Trophoblast cell (in vitro differentiated cells and primary cell): ENCODE results near the gene ITGA5.
A peak's percentile ranks its signal among the peaks of the same experiment; 100 is the strongest.
"Not testable (repeated sequence)": the region's sequence is repeated elsewhere in the genome, so short reads cannot be mapped to it uniquely, and the experiment has no call there.

Experiments used
- DNase-seq, 2 donors: peaks; one replicate each; pipeline ENCODE4 v3.0.0-alpha.2; 2016
- H2AFZ ChIP-seq: 2 replicates; pipeline ENCODE4 v1.6.1; 2013; ENCODE audit warnings: low read length, moderate library complexity, mild to moderate bottlenecking; ENCODE audit not compliant: insufficient read depth, poor library complexity
- H2AK5ac ChIP-seq: 2 replicates; pipeline ENCODE4 v1.6.1; 2013; ENCODE audit warnings: mild to moderate bottlenecking, low read length
- H2BK120ac ChIP-seq: 2 replicates; pipeline ENCODE4 v1.6.1; 2013; ENCODE audit warnings: low read length, mild to moderate bottlenecking, moderate library complexity; ENCODE audit not compliant: insufficient read depth, poor library complexity
- H2BK12ac ChIP-seq: 2 replicates; pipeline ENCODE4 v1.6.1; 2013; ENCODE audit warnings: mild to moderate bottlenecking, low read length, moderate library complexity
- H2BK5ac ChIP-seq: 2 replicates; pipeline ENCODE4 v1.6.1; 2013; ENCODE audit warnings: low read length, low read depth, moderate library complexity, mild to moderate bottlenecking; ENCODE audit not compliant: poor library complexity
- H3K14ac ChIP-seq: 2 replicates; pipeline ENCODE4 v1.6.1; 2013; ENCODE audit warnings: mild to moderate bottlenecking, low read length
- H3K18ac ChIP-seq: 2 replicates; pipeline ENCODE4 v1.6.1; 2013; ENCODE audit warnings: mild to moderate bottlenecking, low read length
- H3K23ac ChIP-seq: 2 replicates; pipeline ENCODE4 v1.6.1; 2013; ENCODE audit warnings: low read length
- H3K27ac ChIP-seq: 2 replicates; pipeline ENCODE4 v1.5.1; 2013; ENCODE audit warnings: low read depth, mild to moderate bottlenecking, inconsistent platforms, low read length, moderate library complexity
- H3K27me3 ChIP-seq: 2 replicates; pipeline ENCODE4 v1.6.1; 2013; ENCODE audit warnings: inconsistent platforms, mild to moderate bottlenecking, low read length, moderate library complexity; ENCODE audit not compliant: insufficient read depth
- H3K36me3 ChIP-seq, 2 experiments: 1 replicate in 1 of 2; 2 replicates in 1 of 2; pipeline ENCODE4 v1.6.1; 2013; ENCODE audit warnings: low read length in 2 of 2, mild to moderate bottlenecking in 2 of 2, moderate library complexity in 1 of 2; ENCODE audit not compliant: insufficient read depth in 2 of 2, control insufficient read depth in 1 of 2
- H3K4ac ChIP-seq: 2 replicates; pipeline ENCODE4 v1.6.1; 2013; ENCODE audit warnings: low read depth, mild to moderate bottlenecking, low read length, moderate library complexity
- H3K4me1 ChIP-seq, 2 experiments: 1 replicate in 1 of 2; 2 replicates in 1 of 2; pipeline ENCODE4 v1.6.1; 2013; ENCODE audit warnings: low read length in 2 of 2, mild to moderate bottlenecking in 2 of 2, moderate library complexity in 1 of 2; ENCODE audit not compliant: insufficient read depth in 2 of 2, control insufficient read depth in 1 of 2
- H3K4me2 ChIP-seq: 2 replicates; pipeline ENCODE4 v1.6.1; 2013; ENCODE audit warnings: inconsistent platforms, mild to moderate bottlenecking, low read length, moderate library complexity
- H3K4me3 ChIP-seq: 2 replicates; pipeline ENCODE4 v1.5.1; 2013; ENCODE audit warnings: mild to moderate bottlenecking, low read depth, low read length, inconsistent platforms
- H3K79me1 ChIP-seq: one replicate; pipeline ENCODE4 v1.6.1; 2013; ENCODE audit warnings: low read length
- H3K79me2 ChIP-seq: 2 replicates; pipeline ENCODE4 v1.6.1; 2013; ENCODE audit warnings: low read length, mild to moderate bottlenecking; ENCODE audit not compliant: control insufficient read depth, insufficient read depth, poor library complexity
- H3K9ac ChIP-seq: 2 replicates; pipeline ENCODE4 v1.6.1; 2013; ENCODE audit warnings: mild to moderate bottlenecking, low read length
- H3K9me3 ChIP-seq: 2 replicates; pipeline ENCODE4 v1.6.1; 2013; ENCODE audit warnings: low read depth, mild to moderate bottlenecking, control low read depth, inconsistent platforms, low read length; ENCODE audit not compliant: insufficient read depth
- H4K12ac ChIP-seq: 2 replicates; pipeline ENCODE4 v1.6.1; 2013; ENCODE audit warnings: low read depth, mild to moderate bottlenecking, low read length, moderate library complexity
- H4K8ac ChIP-seq: 2 replicates; pipeline ENCODE4 v1.6.1; 2013; ENCODE audit warnings: low read depth, mild to moderate bottlenecking, low read length, moderate library complexity
- H4K91ac ChIP-seq: one replicate; pipeline ENCODE4 v1.6.1; 2013; ENCODE audit warnings: low read depth, mild to moderate bottlenecking, low read length, moderate library complexity
- WGBS: extraction: QIAGEN DNeasy Blood & Tissue Kit; methylation state at CpG from one replicate; pipeline ENCODE4 v1.1.7; 2013; ENCODE audit warnings: missing lambda C conversion rate; ENCODE audit not compliant: insufficient read length, insufficient coverage; ENCODE audit errors: extremely low coverage; 5-methylcytosine and 5-hydroxymethylcytosine counted together

Gene ITGA5

DNA sequence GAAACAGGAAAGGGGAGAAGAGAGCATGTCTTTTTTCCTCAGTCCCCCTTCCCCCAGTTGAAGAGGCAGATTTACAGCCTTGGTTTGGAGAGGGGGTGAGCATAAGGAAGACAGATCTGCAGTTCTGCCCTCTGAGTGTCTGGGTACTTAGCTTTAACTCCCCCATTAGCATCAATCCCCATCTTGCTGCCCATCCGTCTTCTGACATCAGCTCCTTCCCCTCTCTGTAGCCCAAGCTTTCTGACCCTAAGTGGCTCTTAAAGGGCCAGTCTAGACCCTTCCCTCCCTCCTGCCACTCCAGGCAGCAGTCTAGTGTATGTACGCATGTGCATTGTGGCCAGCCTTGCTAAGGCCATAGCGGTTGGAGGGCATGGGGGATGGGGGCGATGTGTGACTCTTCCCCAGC lies 62.1 kb downstream of the ITGA5 start:
- peaks cover 43 to 57% of the 10 kb centered on the region in 2 experiments for H3K4me1 ChIP-seq
- no peak overlapping the region for H3K23ac ChIP-seq
- H3K4me2 ChIP-seq = no peak overlapping the region
- no peaks in the 10 kb centered on the region for H3K27me3 ChIP-seq
- H2AK5ac ChIP-seq = peak overlapping the region; percentile 6
- peaks cover 3% of the 10 kb centered on the region for H3K79me2 ChIP-seq
- no peaks in the 10 kb centered on the region for H3K9me3 ChIP-seq
- H3K4me3 ChIP-seq = no peak overlapping the region
- H2AFZ ChIP-seq = no peak overlapping the region
- H3K18ac ChIP-seq = peak overlapping the region; percentile 26
- H2BK5ac ChIP-seq = no peak overlapping the region
- no peaks in the 10 kb centered on the region for H3K36me3 ChIP-seq
- H2BK120ac ChIP-seq = no peak overlapping the region
- H3K4ac ChIP-seq = no peak overlapping the region
- no peak for DNase-seq
- WGBS = no CpG with 5 or more reads among the region's 4 CpGs
- no peak overlapping the region for H4K12ac ChIP-seq
- no peak overlapping the region for H2BK12ac ChIP-seq
- peak overlapping the region; percentile 61 for H4K91ac ChIP-seq
- H3K27ac ChIP-seq = no peak overlapping the region
- H4K8ac ChIP-seq = peak overlapping the region; percentile 17
- no peak overlapping the region for H3K14ac ChIP-seq
- H3K9ac ChIP-seq = no peak overlapping the region
- H3K79me1 ChIP-seq = peaks cover 22% of the 10 kb centered on the region

DNA sequence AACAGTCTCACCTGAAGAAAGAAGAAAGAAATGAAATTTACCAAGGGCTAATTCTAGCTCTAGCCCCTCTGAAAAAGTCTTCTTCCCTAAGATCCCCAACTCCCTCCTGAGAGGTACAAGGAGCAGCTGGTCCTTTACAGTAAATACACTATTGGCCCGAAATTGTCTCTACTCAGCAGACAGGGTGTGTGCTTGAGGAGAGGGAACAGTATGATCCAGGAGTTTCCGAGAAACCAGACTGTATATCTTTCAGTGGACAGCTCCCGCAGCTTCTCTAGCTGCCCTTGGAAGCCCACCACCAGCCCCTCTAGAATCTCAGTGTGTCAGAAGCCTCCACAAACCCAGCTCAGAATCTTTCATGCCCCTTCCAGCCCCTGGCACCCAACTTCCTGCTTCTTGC lies 62.8 kb downstream of the ITGA5 start:
- no peak overlapping the region for H4K12ac ChIP-seq
- H3K4ac ChIP-seq = no peak overlapping the region
- H2BK5ac ChIP-seq = peak overlapping the region; percentile 44
- H2BK12ac ChIP-seq = peak overlapping the region; percentile 68
- H3K4me3 ChIP-seq = no peak overlapping the region
- H3K18ac ChIP-seq = no peak overlapping the region
- H3K4me1 ChIP-seq = peaks cover 45 to 60% of the 10 kb centered on the region in 2 experiments
- H2BK120ac ChIP-seq = no peak overlapping the region
- H3K9ac ChIP-seq = no peak overlapping the region
- peak overlapping the region; percentile 77 for H3K27ac ChIP-seq
- H4K8ac ChIP-seq = no peak overlapping the region
- H3K23ac ChIP-seq = no peak overlapping the region
- no peak overlapping the region for H3K14ac ChIP-seq
- peaks cover 3% of the 10 kb centered on the region for H3K79me2 ChIP-seq
- no CpG with 5 or more reads among the region's 3 CpGs for WGBS
- no peak overlapping the region for H2AFZ ChIP-seq
- peak overlapping the region; percentile 45 for H4K91ac ChIP-seq
- H3K9me3 ChIP-seq = no peaks in the 10 kb centered on the region
- H3K79me1 ChIP-seq = peaks cover 22% of the 10 kb centered on the region
- no peaks in the 10 kb centered on the region for H3K27me3 ChIP-seq
- H3K4me2 ChIP-seq = no peak overlapping the region
- no peak for DNase-seq
- peaks cover 0 to 1% of the 10 kb centered on the region in 2 experiments for H3K36me3 ChIP-seq
- peak overlapping the region; percentile 49 for H2AK5ac ChIP-seq

DNA sequence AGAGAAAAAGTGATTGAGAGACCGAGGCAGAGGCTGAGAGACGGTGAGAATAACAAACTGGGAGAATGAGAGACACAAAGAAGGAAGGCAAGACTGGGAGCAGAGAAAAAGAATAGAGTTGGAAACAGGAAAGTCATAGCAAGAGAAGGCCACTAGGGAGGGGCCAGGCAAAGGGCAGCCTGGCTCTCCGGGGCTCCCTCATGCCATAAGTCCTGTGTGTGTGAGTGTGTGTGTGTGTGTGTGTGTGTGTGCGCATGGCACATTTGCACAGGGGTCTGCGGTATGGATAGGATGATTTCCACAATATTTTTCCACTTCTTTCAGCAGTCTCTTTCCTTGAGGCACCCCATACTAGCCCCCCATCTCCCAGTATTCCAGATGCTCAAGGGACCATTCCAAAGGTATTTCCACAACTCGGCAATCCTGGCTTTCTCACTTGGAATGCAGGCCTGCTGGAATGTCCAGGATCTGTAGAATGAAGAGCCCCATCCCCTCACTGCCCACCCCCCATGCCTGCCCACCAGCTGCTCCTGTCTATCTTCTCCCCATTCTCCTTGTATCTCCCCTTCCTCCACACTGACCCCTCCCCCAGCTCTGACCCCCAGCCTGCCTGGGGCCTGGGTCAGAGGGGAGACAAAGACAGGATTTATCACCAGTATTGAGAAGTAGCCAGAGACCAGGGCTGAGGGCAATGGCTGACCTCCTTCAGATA lies 63.8 kb downstream of the ITGA5 start:
- no peak overlapping the region for H3K23ac ChIP-seq
- H4K91ac ChIP-seq = peak overlapping the region; percentile 67
- peak overlapping the region; percentile 67 for H3K18ac ChIP-seq
- H3K4me1 ChIP-seq = peaks cover 45 to 55% of the 10 kb centered on the region in 2 experiments
- H2BK12ac ChIP-seq = no peak overlapping the region
- H2AFZ ChIP-seq = no peak overlapping the region
- H3K36me3 ChIP-seq = peaks cover 0 to 10% of the 10 kb centered on the region in 2 experiments
- H2AK5ac ChIP-seq = no peak overlapping the region
- H3K79me2 ChIP-seq = peaks cover 3% of the 10 kb centered on the region
- H2BK5ac ChIP-seq = peak overlapping the region; percentile 49
- H3K9me3 ChIP-seq = no peaks in the 10 kb centered on the region
- peak overlapping the region; percentile 45 for H4K12ac ChIP-seq
- no CpG with 5 or more reads among the region's 6 CpGs for WGBS
- peak overlapping the region; percentile 42 for H3K14ac ChIP-seq
- peak overlapping the region; percentile 16 for H2BK120ac ChIP-seq
- DNase-seq = no peak
- no peak overlapping the region for H3K4me2 ChIP-seq
- no peak overlapping the region for H3K4me3 ChIP-seq
- H3K27me3 ChIP-seq = no peaks in the 10 kb centered on the region
- peaks cover 22% of the 10 kb centered on the region for H3K79me1 ChIP-seq
- H3K9ac ChIP-seq = no peak overlapping the region
- H3K27ac ChIP-seq = peak overlapping the region; percentile 77
- H4K8ac ChIP-seq = peak overlapping the region; percentile 62
- H3K4ac ChIP-seq = no peak overlapping the region

DNA sequence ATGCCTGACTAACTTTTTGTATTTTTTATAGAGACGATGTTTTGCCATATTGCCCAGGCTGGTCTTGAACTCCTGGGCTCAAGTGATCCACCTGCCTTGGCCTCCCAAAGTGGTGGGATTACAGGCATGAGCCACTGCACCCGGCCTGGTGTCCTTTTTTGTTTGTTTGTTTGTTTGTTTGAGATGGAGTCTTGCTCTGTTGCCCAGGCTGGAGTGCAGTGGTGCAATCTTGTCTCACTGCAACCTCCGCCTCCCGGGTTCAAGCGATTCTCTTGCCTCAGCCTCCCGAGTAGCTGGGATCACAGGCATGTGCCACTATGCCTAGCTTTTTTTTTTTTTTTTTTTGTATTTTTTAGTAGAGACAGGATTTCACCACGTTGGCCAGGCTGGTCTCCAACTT lies 64.8 kb downstream of the ITGA5 start:
- not testable (repeated sequence) for H3K18ac ChIP-seq, H2BK5ac ChIP-seq, H2BK12ac ChIP-seq

More for the DNA sequence above, 64.8 kb downstream of the ITGA5 start:
- H3K27ac ChIP-seq, H3K4ac ChIP-seq, H3K4me2 ChIP-seq, H4K91ac ChIP-seq, H2AFZ ChIP-seq, H2BK120ac ChIP-seq, H3K79me2 ChIP-seq, H3K23ac ChIP-seq, H4K12ac ChIP-seq, H3K9me3 ChIP-seq, H2AK5ac ChIP-seq, H3K14ac ChIP-seq, H3K27me3 ChIP-seq, H4K8ac ChIP-seq, H3K4me3 ChIP-seq, DNase-seq, H3K9ac ChIP-seq: not testable (repeated sequence)
- no CpG with 5 or more reads among the region's 7 CpGs for WGBS
- peaks cover 18% of the 10 kb centered on the region for H3K79me1 ChIP-seq
- peaks cover 42 to 54% of the 10 kb centered on the region in 2 experiments for H3K4me1 ChIP-seq
- H3K36me3 ChIP-seq = peaks cover 0 to 18% of the 10 kb centered on the region in 2 experiments
